G401 (cell line): ENCODE data around the gene DOCK1. TPM values are rescaled to one million over a fixed set of nuclear protein-coding genes. Genes with fewer than 3 reads are reported as not detected.
"Not testable (repeated sequence)": the region's sequence is repeated elsewhere in the genome, so short reads cannot be mapped to it uniquely, and the experiment has no call there.

ENCODE experiments used
- DNase-seq: peaks from one replicate; pipeline ENCODE4 v3.0.0-alpha.2; 2015; ENCODE audit warnings: low spot score
- in situ Hi-C: cut with HindIII; loops from 2 replicates; pipeline ENCODE4 v1.10.0; 2016; ENCODE audit warnings: low sequenced_read_pairs, mixed read lengths
- total RNA-seq: library from RNA; depleted of rRNA; stranded (reverse); fragments of >200 nt; shearing (Covaris generic); gene quantifications from 2 replicates; pipeline ENCODE4 v1.2.3, GENCODE V29; 2014

The DOCK1 gene
- total RNA-seq, 1 experiment from 2014 or later, result 36.6 TPM

DNA sequence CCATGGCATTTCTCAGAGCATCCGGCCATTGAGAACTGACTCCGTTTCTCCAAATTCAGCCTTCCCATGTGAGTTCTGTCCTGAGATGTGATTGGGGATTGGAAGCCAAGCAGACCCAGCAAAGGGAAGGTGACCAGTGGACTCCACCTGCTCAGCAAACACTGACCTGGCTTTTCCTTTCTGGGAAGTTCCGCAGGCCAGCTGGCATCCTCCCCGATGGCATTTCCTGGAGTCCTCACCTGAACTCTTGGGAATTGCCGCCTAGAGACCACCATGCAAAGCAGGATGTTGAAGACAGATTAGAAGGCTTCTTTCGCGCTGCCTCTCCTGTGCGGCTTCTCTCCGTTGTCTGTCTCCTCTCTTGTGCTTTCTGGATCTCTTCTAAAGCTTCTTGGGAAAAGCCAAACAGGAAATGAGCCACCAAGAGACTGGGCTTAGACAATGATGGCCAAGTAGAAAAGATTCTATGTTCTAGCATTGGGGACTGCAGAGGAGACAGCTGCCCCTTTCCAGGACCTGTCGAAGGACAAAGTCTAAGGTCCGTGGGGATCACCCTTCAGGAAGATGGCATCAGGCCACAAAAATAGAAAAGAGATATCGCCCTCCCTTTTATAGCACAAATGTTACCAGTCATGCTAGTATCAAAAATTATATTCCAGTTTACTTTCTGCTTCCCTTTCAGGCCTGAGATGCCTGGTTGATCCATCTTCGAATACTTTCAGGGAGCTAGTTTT, 394.9 kb downstream of the DOCK1 start:
- DNase-seq, result no peak
- in situ Hi-C loops, result no loop called here

DNA sequence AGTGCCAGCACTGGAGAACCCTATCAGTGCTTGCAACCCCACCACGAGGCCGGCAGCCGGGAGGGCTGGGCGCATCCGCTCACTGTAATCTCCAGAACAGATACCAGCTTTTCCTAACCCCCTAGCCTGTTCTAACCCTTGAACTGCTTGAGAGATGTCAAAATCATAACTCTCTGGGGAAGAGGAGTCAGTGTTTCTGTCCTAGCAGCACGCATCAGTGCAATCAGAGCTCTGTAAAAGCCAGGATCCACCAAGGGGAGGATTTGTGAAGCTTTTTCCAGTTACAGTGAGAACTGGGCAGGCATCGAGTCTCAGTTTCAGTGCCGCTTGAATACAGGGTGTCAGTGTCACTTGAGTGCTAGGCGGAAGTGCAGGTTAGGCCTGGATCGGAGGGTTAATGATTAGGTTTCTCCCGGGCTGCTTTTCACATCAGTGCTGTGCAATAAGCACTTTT, 395.7 kb downstream of the DOCK1 start:
- in situ Hi-C loops, result no loop called here
- DNase-seq, result no peak

DNA sequence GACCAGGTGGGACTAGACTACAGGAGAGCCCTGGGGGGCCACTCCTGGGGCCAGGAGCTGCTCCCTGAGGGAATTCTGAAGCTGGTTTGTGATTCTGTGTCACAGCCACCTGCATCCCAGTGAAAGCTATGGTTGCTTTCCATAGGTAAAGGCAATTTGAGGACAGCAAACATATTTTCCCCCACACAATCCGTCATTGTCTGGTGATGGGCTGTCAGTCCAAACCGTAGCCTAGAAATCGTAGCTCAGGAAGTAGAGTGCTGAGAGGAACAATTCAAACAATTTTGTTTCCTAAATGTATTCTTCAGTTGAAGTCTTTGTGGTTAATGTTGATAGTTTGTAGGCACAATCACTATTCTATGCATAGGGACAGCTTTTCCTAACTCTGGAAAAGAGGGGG, 397.1 kb downstream of the DOCK1 start:
- in situ Hi-C loops, result no loop called here
- DNase-seq, result no peak

DNA sequence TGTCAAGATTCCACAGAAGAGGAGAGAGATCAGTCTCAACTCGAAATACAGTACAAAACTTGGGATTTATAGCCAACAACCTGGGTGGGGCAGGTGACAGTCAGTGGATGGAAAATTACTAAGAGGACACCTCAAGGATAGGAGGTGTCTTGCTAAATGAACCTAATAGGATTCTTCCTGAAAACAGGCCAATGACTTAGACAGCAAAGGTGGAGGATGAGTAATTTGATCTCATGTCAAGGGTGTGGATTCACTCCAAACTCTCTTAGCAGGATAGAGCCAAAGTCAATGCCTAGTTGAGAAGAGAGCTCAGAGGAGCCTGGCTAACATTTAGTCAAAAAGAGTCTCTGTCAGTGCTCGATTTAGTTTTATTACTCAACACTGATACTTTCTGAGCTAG, 397.9 kb downstream of the DOCK1 start:
- no peak for DNase-seq
- in situ Hi-C loops, result no loop called here

DNA sequence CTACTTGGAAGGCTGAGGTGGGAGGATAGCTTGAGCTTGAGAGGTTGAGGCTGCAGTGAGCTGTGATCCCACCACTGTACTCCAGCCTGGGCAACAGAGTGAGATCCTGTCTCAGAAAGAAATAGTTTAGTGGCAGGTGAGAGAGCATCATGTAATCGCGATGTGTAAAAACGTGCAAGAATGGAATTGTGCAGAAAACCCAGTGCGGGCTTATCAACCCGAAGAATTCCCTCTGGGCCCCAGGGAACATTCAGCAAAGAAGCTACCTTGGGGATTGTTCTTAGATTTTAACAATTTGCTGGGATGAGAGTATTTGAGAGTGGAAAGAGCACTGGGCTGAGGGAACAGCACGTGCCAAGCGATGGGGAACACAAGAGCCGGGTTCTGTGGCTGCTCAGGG, 398.5 kb downstream of the DOCK1 start:
- DNase-seq, result no peak
- in situ Hi-C loops, result no loop called here

DNA sequence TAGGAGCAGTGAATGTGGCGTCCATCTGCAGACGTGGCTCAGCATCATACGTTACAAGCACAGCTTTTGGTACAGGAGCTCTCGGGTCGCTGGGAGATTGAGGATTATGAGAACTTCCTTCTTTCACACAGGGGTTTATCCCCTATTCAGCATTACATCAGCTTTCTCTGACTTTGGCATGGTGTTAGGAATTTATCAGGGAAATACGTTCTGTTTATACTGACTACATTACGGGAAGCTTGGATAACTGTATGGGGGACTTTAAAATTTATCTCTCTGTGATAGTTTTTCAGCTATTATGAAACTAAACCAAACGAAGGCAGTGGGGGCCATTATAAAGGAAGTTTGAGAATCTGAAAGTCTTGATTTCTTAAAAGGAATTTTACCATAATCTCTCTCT, 401.3 kb downstream of the DOCK1 start:
- in situ Hi-C loops, result no loop called here
- DNase-seq, result no peak

DNA sequence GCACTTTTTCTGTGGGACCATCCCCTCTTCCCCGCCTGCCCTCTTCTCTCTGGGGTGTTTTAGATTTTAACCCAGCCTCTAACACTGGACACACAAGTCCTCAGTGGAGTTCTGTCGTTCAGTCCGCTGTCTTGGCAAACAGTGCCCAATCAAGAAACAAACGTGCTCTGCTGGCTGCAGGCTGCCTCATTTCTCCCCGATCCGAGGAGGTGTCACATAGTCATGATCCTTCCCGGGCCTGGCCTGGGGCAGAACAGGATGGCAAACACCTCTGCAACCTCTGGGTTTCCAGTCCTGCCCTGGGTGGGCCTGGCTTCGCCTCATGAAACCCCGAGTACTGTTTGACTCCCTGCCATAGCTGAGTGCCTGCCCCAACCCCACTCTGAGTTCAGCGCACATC, 402.1 kb downstream of the DOCK1 start:
- no peak for DNase-seq
- in situ Hi-C loops, result no loop called here

DNA sequence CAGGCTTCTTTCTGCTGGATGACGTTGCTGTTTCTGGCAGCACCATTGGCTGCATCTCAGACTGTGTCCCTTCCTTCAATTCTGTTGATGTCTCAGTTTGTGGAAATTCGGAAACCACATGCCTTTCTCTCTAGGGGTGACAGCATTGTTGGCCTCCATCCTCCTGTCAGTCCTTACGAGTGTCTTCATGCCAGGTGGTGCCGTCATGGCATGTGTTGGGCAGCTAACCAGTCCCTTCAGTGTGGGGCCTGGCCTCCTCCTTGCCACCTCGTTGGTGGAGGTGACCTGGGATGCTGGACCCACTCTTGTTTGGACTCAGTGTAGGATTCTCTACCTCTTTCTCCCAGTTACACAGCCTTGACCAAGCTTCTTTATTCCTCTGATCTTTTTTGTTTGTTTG, 402.8 kb downstream of the DOCK1 start:
- in situ Hi-C loops, result no loop called here
- no peak for DNase-seq

DNA sequence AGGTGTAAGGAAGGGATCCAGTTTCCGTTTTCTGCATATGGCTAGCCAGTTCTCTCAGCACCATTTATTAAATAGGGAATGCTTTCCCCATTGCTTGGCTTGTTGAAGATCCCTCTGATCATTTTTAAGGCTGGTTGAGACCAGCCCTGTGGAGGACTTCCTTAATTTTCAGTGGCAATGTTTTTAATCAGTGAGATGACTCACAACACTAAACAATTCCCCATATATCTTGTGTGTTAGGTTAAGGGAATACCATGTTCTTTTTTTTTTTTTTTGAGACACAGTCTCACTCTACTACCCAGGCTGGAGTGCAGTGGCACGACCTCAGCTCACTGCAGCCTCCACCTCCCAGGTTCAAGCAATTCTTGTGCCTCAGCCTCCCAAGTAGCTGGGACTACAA, 404.4 kb downstream of the DOCK1 start:
- in situ Hi-C loops, DNase-seq: not testable (repeated sequence)

DNA sequence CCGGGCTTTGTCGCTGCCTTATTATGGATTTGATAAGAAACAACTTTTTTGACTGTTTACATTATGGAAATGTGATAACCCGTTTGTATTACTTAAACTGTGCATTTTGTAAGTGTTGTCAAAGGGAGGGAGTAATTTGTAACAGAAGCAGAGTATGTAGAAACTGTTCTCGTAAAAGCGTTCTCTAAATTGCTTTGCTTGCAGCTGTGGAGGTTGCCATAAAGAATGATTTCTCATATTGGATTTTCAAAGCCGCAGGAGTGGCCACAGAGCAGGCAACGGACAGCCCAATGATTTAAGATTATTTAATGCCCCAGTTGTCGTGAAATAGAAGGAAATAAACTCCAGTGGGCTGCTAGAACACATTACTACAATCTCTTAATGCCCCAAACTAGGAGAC, 405.2 kb downstream of the DOCK1 start:
- DNase-seq, result no peak
- in situ Hi-C loops, result no loop called here

DNA sequence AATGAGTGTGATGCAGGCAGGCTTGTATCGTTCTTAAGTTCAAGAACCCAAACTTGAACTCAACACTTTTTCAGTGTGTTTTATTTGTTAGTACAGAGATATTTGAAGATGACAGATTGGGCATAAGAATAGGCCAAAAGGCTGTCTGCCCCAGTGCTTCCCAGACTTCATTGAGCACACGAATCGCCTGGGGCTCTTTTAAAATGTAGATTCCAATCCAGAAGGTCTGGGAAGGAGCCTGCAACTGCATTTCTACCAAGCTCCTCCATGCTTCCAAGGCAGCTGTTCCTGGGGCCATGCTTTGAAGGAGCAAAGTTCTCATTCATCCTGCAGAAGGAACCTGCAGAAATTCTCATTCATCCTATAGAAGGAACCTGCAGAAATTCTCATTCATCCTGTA, 405.7 kb downstream of the DOCK1 start:
- no peak for DNase-seq
- in situ Hi-C loops, result no loop called here

DNA sequence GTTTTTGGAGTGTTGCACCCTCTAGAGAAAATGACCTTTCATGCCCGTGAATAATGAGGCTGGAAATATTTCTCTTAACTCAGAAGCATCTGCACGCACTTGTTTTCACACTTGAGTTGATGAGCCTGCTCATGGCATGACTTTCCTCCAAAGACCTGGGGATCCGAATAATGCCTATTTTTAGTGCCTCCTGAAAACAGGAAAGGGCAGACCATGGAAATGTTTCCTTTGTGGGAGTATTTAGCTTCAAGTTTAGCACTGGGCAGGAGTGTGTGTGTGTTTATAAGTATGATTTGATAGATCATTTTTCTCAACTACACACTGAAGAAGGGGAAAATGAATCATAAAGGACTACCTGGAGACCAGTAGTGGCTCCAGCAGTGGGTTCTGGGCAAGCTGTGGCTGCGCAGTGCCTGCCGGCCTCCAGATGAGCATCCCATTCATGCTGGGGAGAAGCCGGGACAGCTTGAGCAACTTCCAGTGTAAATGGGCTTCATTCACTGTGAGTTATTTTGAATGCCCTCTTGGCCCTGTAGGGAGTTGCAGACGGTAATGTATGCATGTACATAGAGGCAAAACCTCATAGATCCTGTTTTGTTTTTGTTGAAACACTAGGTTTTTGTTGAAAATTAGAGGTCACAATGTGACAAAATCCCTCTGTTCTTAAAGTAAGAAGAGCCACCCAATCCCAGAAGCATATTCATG, 408.9 kb downstream of the DOCK1 start:
- in situ Hi-C loops, result no loop called here

DNA sequence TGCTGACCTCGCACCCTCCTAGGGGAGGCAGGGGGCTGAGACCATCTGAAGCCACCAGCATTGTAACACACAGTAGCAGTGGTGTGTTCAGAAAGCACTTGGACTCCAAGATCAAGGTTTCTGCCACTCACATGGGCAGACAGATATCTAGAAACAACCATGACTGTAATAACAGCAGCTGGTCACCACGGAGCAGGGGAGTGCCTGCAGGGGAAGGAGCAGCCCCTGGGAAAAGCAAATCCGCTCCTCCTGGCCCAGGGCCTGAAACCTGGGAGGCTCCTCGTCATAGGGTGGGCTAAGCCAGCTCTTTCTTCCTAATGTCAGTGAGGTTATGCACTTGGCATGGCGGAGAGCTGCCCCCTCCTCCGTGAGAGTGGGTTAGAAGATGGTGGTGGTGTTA, 409.6 kb downstream of the DOCK1 start:
- DNase-seq, result no peak
- in situ Hi-C loops, result no loop called here

More for the DNA sequence above, 408.9 kb downstream of the DOCK1 start:
- DNase-seq, result no peak

DNA sequence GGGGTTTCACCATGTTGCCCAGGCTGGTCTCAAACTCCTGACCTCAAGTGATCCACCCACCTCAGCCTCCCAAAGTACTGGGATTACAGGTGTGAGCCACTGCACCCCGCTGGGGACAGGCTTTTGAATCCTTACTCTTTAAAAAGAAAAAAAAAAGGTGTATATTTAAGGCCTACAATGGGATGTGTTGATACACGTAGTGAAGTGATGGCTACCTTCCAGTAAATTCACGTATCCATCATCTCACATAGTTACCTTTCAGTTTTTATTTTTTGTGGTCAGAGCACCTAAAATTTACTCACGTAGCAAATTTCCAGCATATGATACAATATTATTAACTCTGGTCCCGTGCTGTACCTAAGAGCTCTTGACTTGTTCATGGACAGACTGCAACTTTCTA, 410.7 kb downstream of the DOCK1 start:
- in situ Hi-C loops, result no loop called here
- no peak for DNase-seq

DNA sequence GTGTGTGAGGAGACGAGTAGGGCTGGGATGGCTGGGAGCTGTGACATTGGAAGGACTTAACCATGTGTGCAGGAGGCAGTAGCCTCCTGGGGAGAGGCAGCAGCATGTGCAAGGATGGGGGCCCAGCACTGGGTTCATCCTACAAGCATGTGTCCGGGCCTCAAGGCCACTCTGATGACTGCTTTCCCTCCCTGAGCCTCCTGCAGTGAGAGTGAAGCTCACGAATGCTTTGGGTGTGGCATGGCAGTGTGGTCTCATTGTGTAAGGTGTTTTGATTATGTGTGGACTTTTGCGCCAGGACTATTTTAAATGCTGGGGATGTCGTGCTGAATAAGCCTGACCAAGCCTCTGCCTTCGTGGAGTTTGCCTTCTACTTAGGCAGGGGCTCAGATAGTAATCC, 413.2 kb downstream of the DOCK1 start:
- no peak for DNase-seq
- in situ Hi-C loops, result no loop called here

DNA sequence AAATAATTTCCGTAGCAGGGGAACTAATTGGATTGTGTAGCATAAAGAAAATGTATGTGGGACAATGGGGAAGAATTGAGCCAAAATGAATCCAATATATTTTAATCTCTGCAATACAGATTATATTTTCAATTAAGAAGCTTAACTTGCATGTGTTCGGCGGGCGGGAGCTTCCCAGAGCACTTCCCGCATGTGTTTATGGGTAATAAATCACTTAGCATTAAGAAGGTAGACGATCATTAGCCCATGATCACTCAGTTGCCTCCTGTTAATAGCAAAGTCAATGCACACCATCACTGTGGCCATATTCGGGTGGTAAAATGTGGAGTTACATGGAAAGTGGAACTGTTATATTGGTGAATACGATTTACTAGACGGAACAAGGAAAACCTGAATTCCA, 414.0 kb downstream of the DOCK1 start:
- in situ Hi-C loops, result no loop called here
- no peak for DNase-seq

DNA sequence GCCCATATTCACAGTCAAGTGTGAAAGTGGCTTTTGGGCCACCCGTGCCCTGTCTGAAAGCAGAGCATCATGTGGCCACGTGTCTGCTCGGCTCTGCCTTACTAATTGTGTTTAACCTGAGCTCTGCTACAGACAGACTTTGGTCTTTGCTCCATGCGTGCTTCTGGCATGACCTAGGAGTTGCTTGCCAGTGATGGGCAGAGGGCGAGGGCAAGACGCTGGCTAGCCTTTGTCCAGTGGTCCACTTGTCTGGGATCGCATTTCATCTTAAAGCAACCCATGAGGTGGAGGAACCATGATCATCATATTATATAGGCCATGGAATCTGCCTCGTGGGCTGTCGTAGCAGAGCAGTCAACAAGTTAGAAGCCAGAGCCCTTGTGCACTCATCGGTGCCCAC, 414.5 kb downstream of the DOCK1 start:
- no peak for DNase-seq
- in situ Hi-C loops, result no loop called here

DNA sequence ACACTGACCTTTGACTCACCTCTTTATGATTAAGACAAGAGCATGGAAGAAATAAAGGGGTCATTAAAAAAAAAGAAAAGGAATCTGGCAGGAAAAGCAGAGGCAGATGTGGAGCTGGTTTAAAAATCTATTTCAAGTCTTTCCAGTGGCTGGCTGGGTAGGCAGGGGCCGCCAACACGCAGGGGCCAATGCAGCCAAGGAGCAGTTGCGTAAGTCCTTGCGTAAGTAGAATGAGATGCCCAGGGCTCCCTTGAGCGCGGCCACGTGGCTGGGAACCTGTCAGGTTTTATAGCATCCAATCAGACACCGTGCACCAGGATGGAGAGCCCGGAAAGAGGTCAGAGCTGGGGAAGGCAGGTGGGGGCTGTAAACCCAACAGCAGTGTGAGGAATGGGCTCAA, 414.9 kb downstream of the DOCK1 start:
- in situ Hi-C loops, result no loop called here
- DNase-seq, result no peak

DNA sequence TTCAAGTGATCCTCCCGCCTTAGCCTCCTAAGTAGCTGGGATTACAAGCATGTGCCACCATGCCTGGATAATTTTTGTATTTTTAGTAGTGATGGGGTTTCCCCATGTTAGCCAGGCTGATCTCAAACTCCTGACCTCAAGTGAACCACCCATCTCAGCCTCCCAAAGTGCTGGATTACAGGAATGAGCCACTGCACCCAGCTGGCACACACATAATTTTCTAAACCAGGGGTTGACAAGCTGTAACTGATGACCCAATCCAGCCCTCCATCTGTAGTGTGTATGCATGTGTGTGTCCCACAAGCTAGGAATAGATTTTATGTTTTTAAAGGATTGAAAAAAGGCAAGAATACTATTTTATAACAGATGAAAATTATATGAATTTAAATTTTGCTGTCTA, 417.1 kb downstream of the DOCK1 start:
- no peak for DNase-seq
- in situ Hi-C loops, result no loop called here

DNA sequence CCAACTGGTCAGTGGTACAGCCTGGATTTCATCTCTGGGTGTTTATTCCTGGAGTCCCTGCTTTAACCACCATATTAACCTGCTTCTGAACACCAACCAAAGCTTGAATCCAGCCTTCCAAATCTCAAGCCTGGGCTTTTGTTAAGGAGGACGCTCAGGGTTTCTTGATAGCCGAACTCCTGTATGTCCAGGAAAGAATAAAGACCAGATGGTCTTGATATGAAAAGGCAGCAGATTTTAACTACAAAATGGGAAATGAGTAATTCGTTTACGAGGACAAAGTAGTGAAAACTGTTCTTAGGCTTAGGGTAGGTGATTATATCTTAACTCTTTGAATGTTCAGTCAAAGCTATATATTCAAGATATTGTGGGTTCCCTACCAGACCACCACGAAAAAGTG, 420.3 kb downstream of the DOCK1 start:
- in situ Hi-C loops, result no loop called here
- no peak for DNase-seq

DNA sequence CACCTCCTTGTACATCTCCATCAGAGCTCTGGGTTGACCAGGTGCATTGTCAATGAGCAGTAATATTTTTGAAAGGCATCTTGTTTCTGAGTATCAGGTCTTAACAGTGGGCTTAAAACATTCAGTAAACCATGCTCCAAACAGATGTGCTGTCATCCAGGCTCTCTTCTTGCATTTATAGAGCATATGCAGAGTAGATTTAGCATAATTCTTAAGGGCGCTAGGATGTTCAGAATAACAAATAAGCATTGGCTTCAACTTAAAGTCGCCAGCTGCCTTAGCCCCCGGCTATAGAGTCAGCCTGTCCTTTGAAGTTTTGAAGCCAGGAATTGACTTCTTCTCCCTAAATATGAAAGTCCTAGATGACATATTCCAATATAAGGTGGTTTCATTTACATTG, 421.7 kb downstream of the DOCK1 start:
- in situ Hi-C loops, result no loop called here
- DNase-seq, result no peak
